Astrocyte (in vitro differentiated cells and primary cell): ENCODE results near the gene SIRT5. TPM values are rescaled to one million over a fixed set of nuclear protein-coding genes. Genes with fewer than 3 reads are reported as not detected.

Experiments
- DNase-seq: peaks from one replicate; pipeline ENCODE4 v3.0.0-alpha.2; 2010; ENCODE audit warnings: low read depth
- FAIRE-seq: peaks from 2 replicates; lab custom pipeline; 2011; peaks lifted over from hg19 to GRCh38; lab: Jason Lieb, UNC
- H2AFZ ChIP-seq: 2 replicates; pipeline ENCODE4 v1.6.0; 2012; ENCODE audit warnings: low read depth, low read length, inconsistent platforms
- H3K27ac ChIP-seq: 2 replicates; pipeline ENCODE4 v1.5.1; 2011; ENCODE audit warnings: low read depth, low read length, inconsistent platforms
- H3K27me3 ChIP-seq: 2 replicates; pipeline ENCODE4 v1.6.0; 2011; ENCODE audit warnings: low read length, inconsistent platforms; ENCODE audit not compliant: insufficient read depth
- H3K36me3 ChIP-seq: 2 replicates; pipeline ENCODE4 v1.5.1; 2011; ENCODE audit warnings: low read length, inconsistent platforms; ENCODE audit not compliant: insufficient read depth
- H3K4me1 ChIP-seq: 2 replicates; pipeline ENCODE4 v1.5.1; 2011; ENCODE audit warnings: low read length, inconsistent platforms; ENCODE audit not compliant: insufficient read depth
- H3K4me2 ChIP-seq: 2 replicates; pipeline ENCODE4 v1.6.0; 2012; ENCODE audit warnings: low read length, inconsistent platforms
- H3K4me3 ChIP-seq: 2 replicates; pipeline ENCODE4 v1.5.1; 2011; ENCODE audit warnings: low read depth, mild to moderate bottlenecking, low read length, inconsistent platforms; ENCODE audit not compliant: insufficient read depth
- H3K79me2 ChIP-seq: 2 replicates; pipeline ENCODE4 v1.6.0; 2012; ENCODE audit warnings: mild to moderate bottlenecking, low read length, inconsistent platforms; ENCODE audit not compliant: insufficient read depth
- H3K9ac ChIP-seq: 2 replicates; pipeline ENCODE4 v1.6.0; 2012; ENCODE audit warnings: mild to moderate bottlenecking, low read length, inconsistent platforms
- H3K9me3 ChIP-seq: 2 replicates; pipeline ENCODE4 v1.5.1; 2012; ENCODE audit warnings: low read depth, mild to moderate bottlenecking, low read length, inconsistent platforms; ENCODE audit not compliant: insufficient read depth
- H4K20me1 ChIP-seq: 2 replicates; pipeline ENCODE4 v1.6.0; 2012; ENCODE audit warnings: low read length, inconsistent platforms; ENCODE audit not compliant: insufficient read depth
- H3K27ac Mint-ChIP-seq: one replicate; pipeline ENCODE4 v1.8.0; 2021; ENCODE audit warnings: mild to moderate bottlenecking, mixed read lengths; ENCODE audit not compliant: unreplicated experiment
- H3K27me3 Mint-ChIP-seq: one replicate; pipeline ENCODE4 v1.8.0; 2021; ENCODE audit warnings: low read depth, mixed read lengths; ENCODE audit not compliant: unreplicated experiment
- H3K36me3 Mint-ChIP-seq: one replicate; pipeline ENCODE4 v1.8.0; 2021; ENCODE audit warnings: low read depth, mixed read lengths; ENCODE audit not compliant: unreplicated experiment
- H3K4me1 Mint-ChIP-seq: one replicate; pipeline ENCODE4 v1.8.0; 2021; ENCODE audit warnings: low read depth, mixed read lengths; ENCODE audit not compliant: unreplicated experiment
- H3K4me3 Mint-ChIP-seq: one replicate; pipeline ENCODE4 v1.8.0; 2021; ENCODE audit warnings: mild to moderate bottlenecking, moderate library complexity, mixed read lengths; ENCODE audit not compliant: unreplicated experiment
- H3K9me3 Mint-ChIP-seq: one replicate; pipeline ENCODE4 v1.8.0; 2021; ENCODE audit warnings: mild to moderate bottlenecking, mixed read lengths; ENCODE audit not compliant: unreplicated experiment
- EZH2 ChIP-seq: IDR thresholded peaks from 2 replicates; pipeline ENCODE4 v1.6.1; 2012; ENCODE audit warnings: mild to moderate bottlenecking, low read length, inconsistent platforms; ENCODE audit not compliant: insufficient read depth
- total RNA-seq: library from RNA; stranded (reverse); gene quantifications from 2 replicates; pipeline ENCODE4 v1.2.1, GENCODE V29; 2021
- TF ChIP-seq, protein P1 (sequence below): IDR thresholded peaks from 2 replicates; pipeline ENCODE4 v1.5.1; 2011; ENCODE audit warnings: low read depth, mild to moderate bottlenecking, inconsistent platforms, low read length, moderate library complexity; ENCODE audit not compliant: insufficient read depth

SIRT5 gene
- total RNA-seq, 1 donor from 2014 or later = 8.6 TPM

DNA sequence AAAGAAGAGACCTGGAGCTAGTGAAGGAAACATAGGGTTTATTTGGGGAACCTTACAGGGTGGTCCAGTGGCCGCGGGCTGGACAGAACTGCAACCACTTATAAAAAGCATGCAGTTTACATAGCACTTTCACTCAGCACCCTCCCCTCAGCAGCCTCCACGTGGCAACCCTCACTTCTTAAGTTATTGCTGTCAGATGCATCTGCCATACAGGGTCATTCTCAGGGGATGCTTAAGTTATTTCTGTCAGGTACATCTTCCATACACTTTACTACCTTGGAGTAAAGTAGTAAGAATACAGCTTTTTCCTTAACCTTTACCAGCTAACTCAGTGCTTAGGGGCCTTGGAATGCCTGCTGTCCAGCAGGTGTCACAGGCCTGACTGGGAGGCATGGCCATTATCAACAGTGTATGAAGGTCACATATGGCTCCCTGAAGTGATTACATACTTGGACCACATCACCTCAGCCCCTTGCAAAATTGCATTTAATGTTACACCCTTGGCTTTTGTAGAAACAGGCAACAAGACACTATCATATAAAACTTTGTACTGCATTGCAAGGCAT is 38.7 kb downstream of the SIRT5 start:
- Mint-ChIP-seq H3K27me3 (no peaks in the 10 kb centered on the region), H3K36me3 (peaks cover 4% of the 10 kb centered on the region), H3K9me3 (no peaks in the 10 kb centered on the region), H3K4me3 (peak overlapping the region; percentile 62), H3K4me1 (peaks cover 20% of the 10 kb centered on the region), H3K27ac (no peak overlapping the region)
- FAIRE-seq (no peak), DNase-seq (no peak)
- Histone ChIP-seq H4K20me1 (peaks cover 22% of the 10 kb centered on the region), H3K9me3 (no peaks in the 10 kb centered on the region), H3K79me2 (peaks cover 41% of the 10 kb centered on the region), H3K4me3 (no peak overlapping the region), H3K27me3 (no peaks in the 10 kb centered on the region), H3K4me2 (peak overlapping the region; percentile 88), H2AFZ (no peak overlapping the region), H3K9ac (no peak overlapping the region), H3K36me3 (peaks cover 13% of the 10 kb centered on the region), H3K4me1 (peaks cover 13% of the 10 kb centered on the region), H3K27ac (no peak overlapping the region)
- no peak for TF ChIP-seq EZH2

DNA sequence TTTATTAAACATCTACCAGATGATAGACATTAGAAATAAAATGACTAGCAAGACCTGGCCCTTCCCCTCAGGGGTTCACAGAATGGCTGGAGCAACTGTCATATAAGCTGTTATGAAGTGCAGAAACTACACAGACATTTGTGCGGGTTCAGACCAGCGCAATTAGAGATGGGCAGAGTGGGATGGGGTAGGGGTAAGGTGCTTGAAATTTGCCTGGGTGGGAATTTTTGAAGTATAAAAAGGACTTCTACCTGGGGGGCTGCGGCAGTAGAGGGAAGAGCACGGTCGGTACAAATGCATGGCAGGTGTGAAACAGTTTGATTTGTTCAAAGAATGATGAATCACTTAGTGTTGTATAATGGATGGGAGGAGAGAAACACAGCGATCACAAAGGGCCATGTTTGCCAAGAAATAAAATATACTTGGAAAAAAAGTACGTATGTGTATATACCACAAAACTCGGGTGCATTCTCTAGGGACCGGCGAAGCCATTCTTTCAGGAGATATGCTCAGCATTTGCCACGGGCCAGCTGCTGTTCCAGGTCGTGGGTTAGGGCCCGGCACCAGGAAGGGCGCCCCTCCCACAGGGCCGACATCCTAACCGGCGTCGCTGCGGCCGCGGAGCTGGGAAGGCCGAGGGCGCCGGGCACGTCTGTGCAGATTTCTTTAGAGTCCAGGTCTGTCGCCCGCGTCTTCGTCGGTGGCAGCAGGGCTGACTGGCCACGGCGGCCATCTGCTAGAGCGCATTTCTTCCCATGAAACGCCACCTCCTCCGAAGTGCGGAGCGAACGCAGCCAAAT is 39.9 kb downstream of the SIRT5 start:
- H3K9ac ChIP-seq = peak overlapping the region; percentile 96
- H3K27me3 ChIP-seq = no peaks in the 10 kb centered on the region
- H3K36me3 ChIP-seq = peaks cover 20% of the 10 kb centered on the region
- Mint-ChIP-seq H3K27me3 (no peaks in the 10 kb centered on the region), H3K36me3 (peaks cover 4% of the 10 kb centered on the region), H3K4me1 (peaks cover 20% of the 10 kb centered on the region), H3K9me3 (no peaks in the 10 kb centered on the region), H3K4me3 (peak overlapping the region; percentile 94), H3K27ac (peak overlapping the region; percentile 89)
- peaks cover 46% of the 10 kb centered on the region for H3K79me2 ChIP-seq
- H3K27ac ChIP-seq = peak overlapping the region; percentile 96
- TF ChIP-seq, protein P1, sequence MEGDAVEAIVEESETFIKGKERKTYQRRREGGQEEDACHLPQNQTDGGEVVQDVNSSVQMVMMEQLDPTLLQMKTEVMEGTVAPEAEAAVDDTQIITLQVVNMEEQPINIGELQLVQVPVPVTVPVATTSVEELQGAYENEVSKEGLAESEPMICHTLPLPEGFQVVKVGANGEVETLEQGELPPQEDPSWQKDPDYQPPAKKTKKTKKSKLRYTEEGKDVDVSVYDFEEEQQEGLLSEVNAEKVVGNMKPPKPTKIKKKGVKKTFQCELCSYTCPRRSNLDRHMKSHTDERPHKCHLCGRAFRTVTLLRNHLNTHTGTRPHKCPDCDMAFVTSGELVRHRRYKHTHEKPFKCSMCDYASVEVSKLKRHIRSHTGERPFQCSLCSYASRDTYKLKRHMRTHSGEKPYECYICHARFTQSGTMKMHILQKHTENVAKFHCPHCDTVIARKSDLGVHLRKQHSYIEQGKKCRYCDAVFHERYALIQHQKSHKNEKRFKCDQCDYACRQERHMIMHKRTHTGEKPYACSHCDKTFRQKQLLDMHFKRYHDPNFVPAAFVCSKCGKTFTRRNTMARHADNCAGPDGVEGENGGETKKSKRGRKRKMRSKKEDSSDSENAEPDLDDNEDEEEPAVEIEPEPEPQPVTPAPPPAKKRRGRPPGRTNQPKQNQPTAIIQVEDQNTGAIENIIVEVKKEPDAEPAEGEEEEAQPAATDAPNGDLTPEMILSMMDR = no peak
- TF ChIP-seq EZH2 = no peak
- H2AFZ ChIP-seq = peak overlapping the region; percentile 93
- FAIRE-seq (no peak), DNase-seq (no peak)
- peak overlapping the region; percentile 97 for H3K4me3 ChIP-seq
- H3K9me3 ChIP-seq = no peaks in the 10 kb centered on the region
- H3K4me2 ChIP-seq = peak overlapping the region; percentile 88
- H3K4me1 ChIP-seq = peaks cover 13% of the 10 kb centered on the region
- peaks cover 28% of the 10 kb centered on the region for H4K20me1 ChIP-seq

- peaks cover 20% of the 10 kb centered on the region for H3K4me1 Mint-ChIP-seq
- FAIRE-seq (peak; percentile 47), DNase-seq (peak; percentile 95)
- peaks cover 27% of the 10 kb centered on the region for H3K36me3 ChIP-seq
- H3K36me3 Mint-ChIP-seq = peaks cover 4% of the 10 kb centered on the region
- no peaks in the 10 kb centered on the region for H3K27me3 Mint-ChIP-seq
- peaks cover 13% of the 10 kb centered on the region for H3K4me1 ChIP-seq
- peak within 1 kb of the TSS; percentile 97 for H3K4me3 ChIP-seq
- peak within 1 kb of the TSS; percentile 88 for H3K4me2 ChIP-seq
- H3K27ac Mint-ChIP-seq = peak within 1 kb of the TSS; percentile 91
- peaks cover 46% of the 10 kb centered on the region for H3K79me2 ChIP-seq
- H3K9me3 Mint-ChIP-seq = no peaks in the 10 kb centered on the region
- peak within 1 kb of the TSS; percentile 96 for H3K9ac ChIP-seq
- H3K9me3 ChIP-seq = no peaks in the 10 kb centered on the region
- peaks cover 30% of the 10 kb centered on the region for H4K20me1 ChIP-seq
- H3K4me3 Mint-ChIP-seq = peak within 1 kb of the TSS; percentile 94
- H3K27me3 ChIP-seq = no peaks in the 10 kb centered on the region
- peak within 1 kb of the TSS; percentile 96 for H3K27ac ChIP-seq
- TF ChIP-seq EZH2 = no peak
- TF ChIP-seq, protein P1 = peak; percentile 69
- peak within 1 kb of the TSS; percentile 93 for H2AFZ ChIP-seq
These were observed 40.8 kb downstream of the SIRT5 start, which contains the start of gene NOL7 for GRCh38 chr6:13614926-13615791. Gene NOL7, plus strand, starts transcription at chr6:13615335. Its CDS starts 24 bp downstream, at chr6:13615359.
